Common myeloid progenitor, CD34-positive (primary cell): ENCODE results near the gene BRSK2.

Experiments used
- CTCF ChIA-PET: fragments of 350-600 bp; sonication (Branson Sonifier 250); formaldehyde crosslinking; loops from one replicate; lab custom pipeline; 2021; ENCODE audit warnings: antibody characterized with exemption; lab: Charles Lee
- POLR2A ChIA-PET: fragments of 350-600 bp; sonication (Branson Sonifier 250); formaldehyde crosslinking; loops from one replicate; lab custom pipeline; 2021; ENCODE audit warnings: antibody characterized with exemption; lab: Charles Lee
- DNase-seq, 3 donors: peaks; one replicate each; pipeline versions ENCODE4 v3.0.0 to v3.0.0-alpha.2; 2013
- H3K27ac ChIP-seq, 2 experiments: 1 replicate in 1 of 2; 2 replicates in 1 of 2; pipeline ENCODE4 v1.7.0; 2013; ENCODE audit warnings: inconsistent platforms in 2 of 2, low read length in 2 of 2, mild to moderate bottlenecking in 2 of 2, low read depth in 1 of 2, moderate library complexity in 1 of 2; ENCODE audit not compliant: severe bottlenecking in 2 of 2, insufficient read depth in 1 of 2, poor library complexity in 1 of 2
- H3K27me3 ChIP-seq, 5 experiments: replicated peaks in 2 of 5; 1 replicate in 3 of 5; 2 replicates in 2 of 5; pipeline versions ENCODE4 v1.6.1 to v1.7.0; 2013; ENCODE audit warnings: low read length in 4 of 5, mild to moderate bottlenecking in 2 of 5, moderate library complexity in 2 of 5, inconsistent platforms in 1 of 5; ENCODE audit not compliant: insufficient read depth in 5 of 5, control insufficient read depth in 4 of 5
- H3K36me3 ChIP-seq, 4 experiments: 1 replicate in 2 of 4; 2 replicates in 2 of 4; pipeline versions ENCODE4 v1.6.1 to v1.7.0; 2013; ENCODE audit warnings: low read length in 3 of 4, control low read depth in 1 of 4, mild to moderate bottlenecking in 1 of 4; ENCODE audit not compliant: control insufficient read depth in 4 of 4, insufficient read depth in 4 of 4
- H3K4me1 ChIP-seq, 4 experiments: 1 replicate in 3 of 4; 2 replicates in 1 of 4; pipeline versions ENCODE4 v1.6.1 to v1.7.1; 2013; ENCODE audit warnings: low read length in 3 of 4, mild to moderate bottlenecking in 3 of 4, control low read depth in 1 of 4, inconsistent platforms in 1 of 4, moderate library complexity in 1 of 4; ENCODE audit not compliant: control insufficient read depth in 4 of 4, insufficient read depth in 4 of 4; ENCODE audit errors: control extremely low read depth in 1 of 4
- H3K4me3 ChIP-seq, 7 experiments: 1 replicate in 4 of 7; 2 replicates in 3 of 7; pipeline versions ENCODE4 v1.5.1 to v1.7.0; 2013; ENCODE audit warnings: mild to moderate bottlenecking in 7 of 7, low read length in 6 of 7, moderate library complexity in 6 of 7, inconsistent platforms in 2 of 7, low read depth in 2 of 7, control low read depth in 1 of 7; ENCODE audit not compliant: insufficient read depth in 4 of 7, control insufficient read depth in 1 of 7; ENCODE audit errors: extremely low read depth in 1 of 7
- H3K9me3 ChIP-seq, 5 experiments: 1 replicate in 4 of 5; 2 replicates in 1 of 5; pipeline versions ENCODE4 v1.6.1 to v1.7.1; 2013; ENCODE audit warnings: low read length in 4 of 5, mild to moderate bottlenecking in 2 of 5, inconsistent platforms in 1 of 5, low read depth in 1 of 5, moderate library complexity in 1 of 5; ENCODE audit not compliant: control insufficient read depth in 4 of 5, insufficient read depth in 2 of 5; ENCODE audit errors: control extremely low read depth in 1 of 5
- WGBS: methylation state at CpG from one replicate; pipeline ENCODE4 v1.1.5; 2013; ENCODE audit not compliant: insufficient coverage; 5-methylcytosine and 5-hydroxymethylcytosine counted together

The BRSK2 gene

GRCh38 chr11:1450344-1450875 lies 60.7 kb downstream of the BRSK2 start:
- POLR2A ChIA-PET: no interaction called here
- H3K4me3 ChIP-seq: no peak overlapping the region
- peaks cover 0 to 3% (median 0%) of the 10 kb centered on the region in 5 experiments for H3K27me3 ChIP-seq
- no peak for DNase-seq
- no peaks in the 10 kb centered on the region for H3K9me3 ChIP-seq
- no peak overlapping the region for H3K27ac ChIP-seq
- CTCF ChIA-PET: no interaction called here
- peaks cover 0 to 6% (median 2%) of the 10 kb centered on the region in 4 experiments for H3K4me1 ChIP-seq
- WGBS: 96% methylated on average over 22 of the region's 29 CpGs
- peaks cover 0 to 2% (median 0%) of the 10 kb centered on the region in 4 experiments for H3K36me3 ChIP-seq

- peak in 2 of 3 donors; percentile 16 to 19 for DNase-seq
- H3K9me3 ChIP-seq: no peaks in the 10 kb centered on the region
- H3K27me3 ChIP-seq: peaks cover 0 to 3% (median 0%) of the 10 kb centered on the region in 5 experiments
- no peak overlapping the region for H3K27ac ChIP-seq
- WGBS: 93% methylated on average over 21 of the region's 22 CpGs
- peaks cover 0 to 6% (median 2%) of the 10 kb centered on the region in 4 experiments for H3K4me1 ChIP-seq
- ChIA-PET CTCF (no interaction called here), POLR2A (no interaction called here)
- H3K36me3 ChIP-seq: peaks cover 0 to 2% (median 0%) of the 10 kb centered on the region in 4 experiments
- H3K4me3 ChIP-seq: no peak overlapping the region
These were observed 61.4 kb downstream of the BRSK2 start for GRCh38 chr11:1450949-1451710.

GRCh38 chr11:1451781-1452470 lies 62.2 kb downstream of the BRSK2 start:
- Histone ChIP-seq H3K4me1 (peaks cover 0 to 6% (median 2%) of the 10 kb centered on the region in 4 experiments), H3K4me3 (no peak overlapping the region), H3K27me3 (peaks cover 0 to 3% (median 0%) of the 10 kb centered on the region in 5 experiments), H3K27ac (no peak overlapping the region), H3K36me3 (peaks cover 0 to 2% (median 0%) of the 10 kb centered on the region in 4 experiments), H3K9me3 (no peaks in the 10 kb centered on the region)
- ChIA-PET POLR2A (no interaction called here), CTCF (interaction anchor here (0.9 kb wide), 1 partner anchor 21 kb away, joined by 3 read pairs; no protein-coding TSS in a partner anchor)
- 95% methylated on average over 26 of the region's 27 CpGs for WGBS
- no peak for DNase-seq

DNA sequence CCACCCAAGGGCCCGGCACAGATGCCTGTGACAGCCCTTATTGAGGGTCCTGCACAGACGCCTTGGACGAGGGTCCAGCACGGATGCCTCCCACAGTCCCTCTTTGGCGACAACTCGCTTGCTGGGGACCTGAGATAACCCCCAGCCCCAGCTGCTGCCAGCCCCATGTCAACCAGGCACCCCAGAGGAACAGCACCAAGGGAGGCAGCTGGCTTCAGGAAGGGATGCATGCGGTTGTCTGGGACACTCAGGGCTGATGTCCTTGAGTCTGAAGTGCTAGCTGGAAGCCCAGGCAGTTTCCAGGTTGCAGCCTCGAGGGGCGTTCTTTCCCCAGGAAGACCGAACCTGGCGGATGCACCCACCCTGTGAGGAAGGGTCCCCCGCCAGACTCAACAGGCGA lies 63.0 kb downstream of the BRSK2 start:
- DNase-seq: no peak
- ChIA-PET POLR2A (no interaction called here), CTCF (interaction anchor here (0.9 kb wide), 1 partner anchor 20 kb away, joined by 3 read pairs; no protein-coding TSS in a partner anchor)
- 87% methylated on average over 11 of the region's 13 CpGs for WGBS
- Histone ChIP-seq H3K36me3 (peaks cover 0 to 2% (median 0%) of the 10 kb centered on the region in 4 experiments), H3K27ac (no peak overlapping the region), H3K4me3 (no peak overlapping the region), H3K27me3 (peaks cover 0 to 3% (median 0%) of the 10 kb centered on the region in 5 experiments), H3K4me1 (peaks cover 0 to 6% (median 2%) of the 10 kb centered on the region in 4 experiments), H3K9me3 (no peaks in the 10 kb centered on the region)

GRCh38 chr11:1453611-1454034 lies 63.9 kb downstream of the BRSK2 start:
- 44% methylated on average over 17 of the region's 17 CpGs for WGBS
- peak; percentile 16 to 40 (median 27) for DNase-seq
- Histone ChIP-seq H3K27me3 (peaks cover 0 to 3% (median 0%) of the 10 kb centered on the region in 5 experiments), H3K9me3 (no peaks in the 10 kb centered on the region), H3K4me3 (no peak overlapping the region), H3K36me3 (peaks cover 0 to 2% (median 0%) of the 10 kb centered on the region in 4 experiments), H3K27ac (no peak overlapping the region), H3K4me1 (peaks cover 0 to 4% (median 2%) of the 10 kb centered on the region in 4 experiments)
- ChIA-PET CTCF (interaction anchor here (1.8 kb wide), 1 partner anchor 10 kb away, joined by 4 read pairs; no protein-coding TSS in a partner anchor), POLR2A (interaction anchor here (0.6 kb wide), 1 partner anchor 1003 kb away, joined by 5 read pairs; no protein-coding TSS in a partner anchor)

- H3K36me3 ChIP-seq: peaks cover 0 to 2% (median 0%) of the 10 kb centered on the region in 4 experiments
- H3K27ac ChIP-seq: no peak overlapping the region
- H3K27me3 ChIP-seq: peaks cover 0 to 3% (median 0%) of the 10 kb centered on the region in 5 experiments
- POLR2A ChIA-PET: no interaction called here
- no peaks in the 10 kb centered on the region for H3K9me3 ChIP-seq
- no peak overlapping the region for H3K4me3 ChIP-seq
- CTCF ChIA-PET: interaction anchor here (1.8 kb wide), 1 partner anchor 9 kb away, joined by 4 read pairs; no protein-coding TSS in a partner anchor
- peaks cover 0 to 2% (median 0%) of the 10 kb centered on the region in 4 experiments for H3K4me1 ChIP-seq
- DNase-seq: no peak
- 83% methylated on average over 20 of the region's 21 CpGs for WGBS
These were observed 64.8 kb downstream of the BRSK2 start for GRCh38 chr11:1454576-1454975.
